Activated CD8-positive, alpha-beta T cell treated with anti-CD3 and anti-CD28 coated beads, Interleukin-2, amount 10 ng/mL, durations not matched to agents 7 days and 5 days (primary cell): ENCODE results near the gene THYN1. TPM values are rescaled to one million over a fixed set of nuclear protein-coding genes. Genes with fewer than 3 reads are reported as not detected.

ENCODE experiments used
- ATAC-seq: fragments of 150-1000 bp; cut with Tn5 transposase; one replicate; pipeline ENCODE4 v1.10.0; 2021; ENCODE audit warnings: moderate library complexity
- CTCF ChIA-PET: fragments of 350-600 bp; sonication (Branson Sonifier 250); formaldehyde crosslinking; loops from one replicate; lab custom pipeline; 2021; ENCODE audit warnings: antibody characterized with exemption; lab: Charles Lee
- POLR2A ChIA-PET: fragments of 350-600 bp; sonication (Branson Sonifier 250); formaldehyde crosslinking; loops from one replicate; lab custom pipeline; 2021; ENCODE audit warnings: antibody characterized with exemption; lab: Charles Lee
- DNase-seq: peaks from one replicate; pipeline ENCODE4 v3.0.0-alpha.2; 2020
- H3K27ac Mint-ChIP-seq: one replicate; pipeline ENCODE4 v1.8.0; 2021; ENCODE audit warnings: mild to moderate bottlenecking, mixed read lengths
- H3K27me3 Mint-ChIP-seq: one replicate; pipeline ENCODE4 v1.8.0; 2021; ENCODE audit warnings: low read depth, mixed read lengths
- H3K36me3 Mint-ChIP-seq: one replicate; pipeline ENCODE4 v1.8.0; 2021; ENCODE audit warnings: low read depth, mixed read lengths
- H3K4me1 Mint-ChIP-seq: one replicate; pipeline ENCODE4 v1.8.0; 2021; ENCODE audit warnings: low read depth, mixed read lengths
- H3K4me3 Mint-ChIP-seq: one replicate; pipeline ENCODE4 v1.8.0; 2021; ENCODE audit warnings: mild to moderate bottlenecking, mixed read lengths
- H3K9me3 Mint-ChIP-seq: one replicate; pipeline ENCODE4 v1.8.0; 2022; ENCODE audit warnings: mixed read lengths; ENCODE audit not compliant: insufficient read depth
- total RNA-seq, 2 experiments: library from RNA; stranded (reverse); gene quantifications; one replicate each; pipeline ENCODE4 v1.2.3, GENCODE V29; 2021

THYN1 gene
- total RNA-seq, 2 experiments from 2014 or later: 53.7 to 56.1 TPM

DNA sequence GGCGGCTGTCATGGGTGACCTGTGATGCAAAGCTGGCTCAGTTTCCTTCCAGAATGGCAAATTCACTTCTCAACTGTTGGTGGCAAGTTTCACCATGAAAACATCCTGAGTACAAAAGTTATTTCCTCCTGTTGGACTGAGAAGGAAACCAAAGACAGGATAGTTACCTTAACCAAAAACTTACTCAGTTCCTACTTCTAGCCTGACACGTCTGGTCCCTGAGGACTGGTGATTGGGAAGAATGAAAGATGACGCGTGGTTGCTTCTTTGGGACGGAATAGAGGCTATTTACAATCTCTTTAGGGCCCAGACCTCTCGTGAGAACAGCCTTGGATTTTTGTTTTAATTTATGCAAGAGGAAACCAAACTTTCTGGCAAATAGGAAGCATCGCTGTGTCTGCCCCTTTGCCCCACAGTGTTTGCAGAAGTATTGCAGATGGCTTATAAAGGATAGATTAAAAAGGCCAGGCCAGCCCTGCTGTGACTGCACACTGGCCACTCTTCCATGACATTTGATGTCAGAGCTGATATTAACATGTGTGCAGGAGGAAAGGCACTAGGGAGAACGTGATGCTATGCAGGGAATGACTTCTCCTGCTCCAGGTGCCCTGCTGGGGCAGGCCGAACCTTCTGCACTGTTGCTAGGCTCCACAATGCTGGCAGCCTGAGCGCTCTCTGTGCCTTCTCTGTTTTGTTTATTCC, 21.0 kb downstream of the THYN1 start:
- ChIA-PET CTCF (interaction anchor here (4.5 kb wide), 1 partner anchor 12 kb away, joined by 18 read pairs; no protein-coding TSS in a partner anchor), POLR2A (interaction anchor here (4.1 kb wide), 1 partner anchor 8 kb away, joined by 14 read pairs; the partner anchor contains the start of genes NCAPD3 and VPS26B)
- peaks cover 47% of the 10 kb centered on the region for H3K36me3 Mint-ChIP-seq
- peaks cover 60% of the 10 kb centered on the region for H3K4me1 Mint-ChIP-seq
- H3K27me3 Mint-ChIP-seq: no peaks in the 10 kb centered on the region
- peak overlapping the region; percentile 8 for H3K27ac Mint-ChIP-seq
- DNase-seq: no peak
- no peak for ATAC-seq
- no peaks in the 10 kb centered on the region for H3K9me3 Mint-ChIP-seq
- no peak overlapping the region for H3K4me3 Mint-ChIP-seq

DNA sequence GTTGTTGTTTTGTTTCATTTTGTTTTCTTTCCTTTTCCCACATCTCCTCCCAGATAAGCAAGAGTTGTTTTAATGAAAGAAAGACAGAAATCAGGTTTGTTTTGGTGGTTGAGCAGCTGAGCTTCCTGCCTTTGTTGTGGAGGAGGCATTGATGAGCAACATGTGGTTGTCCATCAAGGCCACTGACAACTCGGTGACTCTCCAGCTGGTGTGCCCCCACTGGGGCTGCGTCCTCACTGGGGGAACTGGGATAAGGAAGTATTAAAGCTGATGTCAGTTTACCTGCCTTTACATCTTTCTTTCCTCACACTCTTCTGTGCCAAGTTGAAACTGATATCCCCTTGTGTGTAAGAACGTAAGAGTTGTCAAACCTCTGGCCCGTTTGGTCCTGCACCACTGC, 22.8 kb downstream of the THYN1 start:
- Mint-ChIP-seq H3K27me3 (no peaks in the 10 kb centered on the region), H3K9me3 (no peaks in the 10 kb centered on the region), H3K4me1 (peaks cover 77% of the 10 kb centered on the region), H3K4me3 (no peak overlapping the region), H3K27ac (no peak overlapping the region), H3K36me3 (peaks cover 39% of the 10 kb centered on the region)
- CTCF ChIA-PET: interaction anchor here (1.0 to 4.5 kb wide), 3 partner anchors 14 to 46 kb away, joined by 4 to 18 read pairs (median 7); partner anchors contain the start of gene GLB1L3
- POLR2A ChIA-PET: no interaction called here
- ATAC-seq: no peak
- no peak for DNase-seq

DNA sequence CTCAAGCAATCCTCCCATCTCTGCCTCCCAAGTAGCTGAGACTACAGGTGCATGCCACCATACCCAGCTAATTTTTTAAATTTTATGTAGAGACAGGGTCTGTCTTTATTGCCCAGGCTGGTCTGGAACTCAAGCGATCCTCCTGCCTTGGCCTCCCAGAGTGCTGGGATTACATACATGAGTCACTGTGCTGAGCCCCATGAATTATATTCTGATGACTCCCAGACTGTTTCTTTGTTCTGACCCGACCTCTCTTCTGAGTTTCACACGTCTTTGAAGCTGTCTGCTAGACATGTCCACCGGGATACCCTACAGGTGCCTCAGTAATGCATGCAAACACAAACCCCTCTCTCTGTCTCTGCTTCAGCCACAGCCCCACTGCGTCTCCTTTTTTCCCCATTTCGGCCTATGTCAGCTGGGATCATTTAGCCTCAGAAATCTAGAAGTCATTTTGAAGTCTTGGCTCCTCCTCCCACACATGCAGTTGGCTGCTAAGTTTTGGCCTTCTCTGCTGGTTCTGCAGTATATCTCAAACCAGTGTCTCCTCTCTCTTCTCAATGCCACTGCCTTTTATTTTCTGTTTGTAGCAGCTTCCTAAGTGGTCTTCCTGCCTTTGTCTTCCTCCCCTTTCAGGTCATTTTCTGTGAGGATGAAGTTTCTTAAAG, 23.9 kb downstream of the THYN1 start:
- DNase-seq: no peak
- H3K27ac Mint-ChIP-seq: peak overlapping the region; percentile 32
- POLR2A ChIA-PET: interaction anchor here (1.0 kb wide), 1 partner anchor 35 kb away, joined by 3 read pairs; no protein-coding TSS in a partner anchor
- H3K4me3 Mint-ChIP-seq: peak overlapping the region; percentile 12
- CTCF ChIA-PET: interaction anchor here (0.6 to 4.5 kb wide), 9 partner anchors 12 to 47 kb away, joined by 3 to 18 read pairs (median 4); partner anchors contain the start of gene GLB1L3
- H3K4me1 Mint-ChIP-seq: peaks cover 77% of the 10 kb centered on the region
- no peaks in the 10 kb centered on the region for H3K9me3 Mint-ChIP-seq
- peaks cover 35% of the 10 kb centered on the region for H3K36me3 Mint-ChIP-seq
- ATAC-seq: no peak
- no peaks in the 10 kb centered on the region for H3K27me3 Mint-ChIP-seq

DNA sequence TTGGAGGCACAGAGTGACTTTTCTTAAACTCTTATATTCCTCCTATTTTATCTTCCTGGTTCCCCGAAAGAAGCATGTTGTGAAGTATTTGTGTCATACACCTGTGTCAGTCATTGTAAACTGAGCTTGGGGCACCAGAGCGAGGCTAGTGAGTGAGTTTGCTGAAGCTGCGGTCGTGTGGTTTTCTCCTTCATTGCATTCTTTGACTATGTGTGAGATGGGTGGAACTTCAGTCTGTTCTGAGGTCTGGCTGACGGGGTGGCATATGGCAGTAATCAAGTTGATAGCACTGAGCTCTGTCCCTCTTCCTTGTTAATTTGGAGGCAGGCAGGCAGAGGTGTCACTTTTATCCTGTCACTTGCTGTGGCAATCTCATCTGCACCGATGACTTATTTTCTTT, 24.5 kb downstream of the THYN1 start:
- peak; percentile 71 for DNase-seq
- Mint-ChIP-seq H3K27ac (peak overlapping the region; percentile 39), H3K9me3 (no peaks in the 10 kb centered on the region), H3K4me3 (no peak overlapping the region), H3K4me1 (peaks cover 77% of the 10 kb centered on the region), H3K36me3 (peaks cover 40% of the 10 kb centered on the region), H3K27me3 (no peaks in the 10 kb centered on the region)
- ChIA-PET CTCF (interaction anchor here (0.6 to 4.5 kb wide), 9 partner anchors 12 to 48 kb away, joined by 3 to 18 read pairs (median 4); partner anchors contain the start of gene GLB1L3), POLR2A (interaction anchor here (1.0 kb wide), 1 partner anchor 34 kb away, joined by 3 read pairs; no protein-coding TSS in a partner anchor)
- no peak for ATAC-seq

DNA sequence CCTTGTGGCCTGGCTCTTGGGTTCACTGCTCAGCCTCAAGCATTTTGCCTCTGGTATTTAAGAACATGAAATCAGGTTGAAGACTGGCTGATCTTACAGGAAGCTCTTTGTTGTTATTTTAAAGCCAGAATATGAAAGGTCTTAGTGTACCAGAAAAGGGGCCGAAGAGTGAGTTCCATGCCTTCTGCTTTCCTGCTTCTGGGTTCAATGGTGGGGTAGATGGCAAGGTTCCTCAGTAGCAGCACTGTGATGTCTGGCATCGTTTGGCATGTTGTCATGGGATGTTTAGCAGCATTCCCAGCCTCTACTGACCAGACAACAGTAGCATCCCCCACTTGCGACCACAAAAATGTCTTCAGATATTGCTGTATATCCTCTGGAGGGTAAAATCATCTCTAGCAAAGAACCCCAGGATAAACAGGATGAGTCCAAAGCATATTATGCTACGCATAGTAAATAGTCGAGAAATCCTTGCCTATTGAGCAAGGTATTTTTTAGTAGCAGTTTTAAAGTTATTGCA, 26.3 kb downstream of the THYN1 start:
- peaks cover 50% of the 10 kb centered on the region for H3K36me3 Mint-ChIP-seq
- peak overlapping the region; percentile 93 for H3K4me3 Mint-ChIP-seq
- peaks cover 77% of the 10 kb centered on the region for H3K4me1 Mint-ChIP-seq
- no peaks in the 10 kb centered on the region for H3K27me3 Mint-ChIP-seq
- ChIA-PET POLR2A (interaction anchor here (4.7 kb wide), 1 partner anchor 27 kb away, joined by 50 read pairs; the partner anchor contains the start of genes ACAD8 and THYN1), CTCF (interaction anchor here (1.0 to 2.9 kb wide), 6 partner anchors 11 to 280 kb away, joined by 3 to 25 read pairs (median 3); no protein-coding TSS in a partner anchor)
- H3K9me3 Mint-ChIP-seq: no peaks in the 10 kb centered on the region
- ATAC-seq (no peak), DNase-seq (no peak)
- H3K27ac Mint-ChIP-seq: no peak overlapping the region

DNA sequence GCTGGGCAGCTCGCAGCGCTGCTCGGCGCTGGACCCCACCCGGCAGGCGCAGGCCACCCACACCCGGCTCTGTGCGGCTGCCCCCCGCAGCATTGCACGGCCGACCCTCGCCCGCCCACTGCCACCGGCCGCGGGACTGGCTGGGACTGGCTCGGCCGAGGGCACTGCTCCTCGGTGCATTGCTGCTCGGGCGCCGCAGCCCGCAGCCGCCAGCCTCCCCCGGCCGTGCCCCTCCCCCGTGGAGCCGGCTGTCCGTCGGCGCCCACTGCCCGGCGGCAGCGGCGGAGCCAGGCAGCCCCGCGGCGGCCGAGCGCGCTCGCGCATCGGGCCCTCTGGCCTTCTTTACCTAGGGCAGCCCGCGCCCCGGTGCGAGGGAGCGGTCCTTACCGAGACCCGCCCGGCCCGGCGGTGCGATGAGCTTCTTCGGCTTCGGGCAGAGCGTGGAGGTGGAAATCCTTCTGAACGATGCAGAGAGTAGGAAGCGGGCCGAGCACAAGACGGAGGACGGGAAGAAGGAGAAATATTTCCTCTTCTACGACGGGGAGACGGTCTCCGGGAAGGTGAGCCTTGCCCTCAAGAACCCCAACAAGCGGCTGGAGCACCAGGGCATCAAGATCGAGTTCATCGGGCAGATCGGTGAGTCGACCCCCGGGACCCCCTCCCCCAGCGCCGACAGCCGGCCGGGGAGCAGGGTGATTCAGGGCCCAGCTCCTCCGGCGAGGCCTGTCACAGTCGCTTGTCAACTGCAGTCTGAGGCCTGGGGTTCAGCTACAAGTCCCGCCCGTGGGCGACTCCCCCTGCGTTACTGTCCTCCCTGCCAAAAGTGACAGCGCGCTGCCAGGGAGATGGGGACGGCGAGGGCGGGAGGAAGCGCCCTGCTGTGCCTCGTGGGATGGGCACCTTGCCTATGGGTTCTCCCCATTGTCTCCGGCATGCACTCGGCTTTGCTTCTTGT, 28.2 kb downstream of the THYN1 start:
- Mint-ChIP-seq H3K27me3 (no peaks in the 10 kb centered on the region), H3K27ac (peak overlapping the region; percentile 92), H3K36me3 (peaks cover 52% of the 10 kb centered on the region), H3K4me1 (peaks cover 76% of the 10 kb centered on the region), H3K4me3 (peak overlapping the region; percentile 97), H3K9me3 (no peaks in the 10 kb centered on the region)
- ChIA-PET CTCF (interaction anchor here (0.9 to 3.0 kb wide), 11 partner anchors 9 to 297 kb away, joined by 3 to 25 read pairs (median 5); partner anchors contain the start of gene GLB1L3), POLR2A (interaction anchor here (0.6 to 4.7 kb wide), 26 partner anchors 9 to 1503 kb away, joined by 3 to 50 read pairs (median 4); partner anchors contain the start of genes ACAD8, GLB1L3, JAM3 and THYN1)
- ATAC-seq: peak; percentile 37
- peak; percentile 78 for DNase-seq

DNA sequence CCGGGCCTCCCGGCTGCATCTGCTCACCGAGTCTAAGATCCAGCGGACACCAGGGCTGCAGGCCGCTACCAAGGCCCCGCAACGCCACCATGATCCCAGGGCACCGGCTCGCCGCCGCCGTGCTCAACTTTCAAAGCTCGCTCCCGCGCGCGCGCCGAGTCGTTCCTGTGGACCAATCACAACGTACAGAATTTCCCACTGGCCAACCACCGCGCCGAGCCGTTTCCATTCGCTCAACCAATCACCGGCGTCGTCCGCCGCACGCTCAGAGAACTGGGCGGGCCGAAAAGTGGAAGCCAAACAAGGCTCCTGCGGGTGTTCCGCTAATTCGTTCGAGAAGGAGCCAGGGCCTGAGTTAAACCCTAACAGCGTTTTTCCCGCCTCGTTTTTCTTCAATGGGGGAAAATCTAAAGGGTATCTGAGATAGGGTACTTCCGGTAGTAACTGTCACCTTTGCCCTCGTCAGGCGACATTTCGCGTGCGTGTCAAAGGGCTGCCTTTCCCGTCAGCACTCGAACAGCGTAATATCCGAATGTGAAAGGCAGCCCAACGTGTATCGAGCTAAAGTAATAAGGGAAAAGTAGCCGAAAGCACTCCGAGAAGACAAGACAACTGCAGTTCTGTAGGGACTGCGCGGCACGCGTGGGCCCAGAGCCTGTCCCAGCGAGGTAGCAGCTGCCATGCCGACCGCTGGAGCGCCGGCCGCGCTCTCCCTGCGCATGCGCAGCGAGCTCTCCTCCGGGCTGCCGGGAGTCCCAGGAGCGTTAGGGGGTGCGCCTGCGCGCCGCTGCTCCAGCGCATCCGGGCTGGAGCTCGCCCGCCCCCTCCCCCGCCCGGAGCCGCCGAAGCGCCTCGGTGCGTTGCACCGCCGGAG, 29.1 kb downstream of the THYN1 start, which contains the start of the genes NCAPD3 and VPS26B:
Gene NCAPD3, minus strand, starts transcription at position 132 of the 874 bp plus-strand sequence. Its CDS starts 41 bp downstream, at position 91.
Gene VPS26B, plus strand, starts transcription at position 836 of the 874 bp plus-strand sequence. CDS start 452 bp downstream, outside the sequence.
- peak; percentile 98 for DNase-seq
- peaks cover 70% of the 10 kb centered on the region for H3K4me1 Mint-ChIP-seq
- ChIA-PET POLR2A (interaction anchor here (0.6 to 4.7 kb wide), 23 partner anchors 10 to 1502 kb away, joined by 3 to 50 read pairs (median 4); partner anchors contain the start of genes ACAD8, GLB1L3, JAM3 and THYN1), CTCF (interaction anchor here (0.7 to 3.0 kb wide), 12 partner anchors 10 to 296 kb away, joined by 3 to 25 read pairs (median 4); partner anchors contain the start of gene GLB1L3)
- H3K36me3 Mint-ChIP-seq: peaks cover 47% of the 10 kb centered on the region
- peak; percentile 84 for ATAC-seq
- H3K27ac Mint-ChIP-seq: peak within 1 kb of the TSS; percentile 97
- peak within 1 kb of the TSS; percentile 97 for H3K4me3 Mint-ChIP-seq
- no peaks in the 10 kb centered on the region for H3K27me3 Mint-ChIP-seq
- no peaks in the 10 kb centered on the region for H3K9me3 Mint-ChIP-seq

DNA sequence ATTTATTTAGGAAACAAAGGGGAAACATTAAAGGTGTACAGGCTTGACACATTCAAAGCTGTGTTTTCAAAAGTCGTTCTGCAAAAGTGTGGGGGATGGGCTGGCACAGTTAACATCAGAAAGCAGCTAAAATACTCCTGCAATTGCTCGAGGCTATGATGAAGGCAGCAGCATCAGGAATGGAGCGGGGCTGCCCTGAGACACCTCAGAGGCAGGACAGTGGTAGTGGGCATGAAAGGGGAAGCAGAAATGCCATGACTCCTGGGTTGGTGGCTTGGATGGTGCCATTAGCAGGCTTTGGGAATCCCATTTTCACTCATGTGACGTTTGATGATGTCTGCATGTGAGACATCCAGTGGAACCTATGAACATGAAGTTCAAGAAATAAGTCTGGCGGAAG, 30.0 kb downstream of the THYN1 start:
- peaks cover 51% of the 10 kb centered on the region for H3K36me3 Mint-ChIP-seq
- DNase-seq: peak; percentile 40
- no peak for ATAC-seq
- H3K27ac Mint-ChIP-seq: peak overlapping the region; percentile 94
- peaks cover 70% of the 10 kb centered on the region for H3K4me1 Mint-ChIP-seq
- no peaks in the 10 kb centered on the region for H3K9me3 Mint-ChIP-seq
- CTCF ChIA-PET: interaction anchor here (1.3 to 3.0 kb wide), 5 partner anchors 10 to 38 kb away, joined by 4 to 17 read pairs (median 8); no protein-coding TSS in a partner anchor
- POLR2A ChIA-PET: interaction anchor here (1.3 to 4.7 kb wide), 7 partner anchors 11 to 189 kb away, joined by 3 to 50 read pairs (median 12); partner anchors contain the start of genes ACAD8, GLB1L3 and THYN1
- no peaks in the 10 kb centered on the region for H3K27me3 Mint-ChIP-seq
- peak overlapping the region; percentile 97 for H3K4me3 Mint-ChIP-seq

DNA sequence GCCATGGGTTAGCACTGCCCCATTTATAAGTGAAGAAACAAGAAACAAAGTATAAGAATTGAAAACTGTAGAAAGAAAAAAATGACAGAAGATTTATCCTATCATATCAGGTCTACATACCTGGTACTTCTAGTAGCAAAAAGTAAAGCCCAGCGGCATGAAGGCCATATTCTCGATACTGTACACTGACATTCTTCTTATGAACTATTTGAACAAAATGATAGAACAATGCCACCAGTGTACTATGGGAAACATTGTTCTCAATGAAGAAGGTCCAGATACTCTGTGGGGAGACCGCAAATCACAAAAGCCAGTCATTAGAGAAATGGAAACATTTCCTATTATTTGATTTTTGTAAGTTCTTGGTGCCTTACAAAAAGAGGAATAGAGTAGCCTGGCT, 36.3 kb downstream of the THYN1 start:
- DNase-seq (no peak), ATAC-seq (no peak)
- POLR2A ChIA-PET: no interaction called here
- no peaks in the 10 kb centered on the region for H3K9me3 Mint-ChIP-seq
- no peak overlapping the region for H3K4me3 Mint-ChIP-seq
- peaks cover 54% of the 10 kb centered on the region for H3K4me1 Mint-ChIP-seq
- H3K27me3 Mint-ChIP-seq: no peaks in the 10 kb centered on the region
- CTCF ChIA-PET: no interaction called here
- H3K36me3 Mint-ChIP-seq: peaks cover 67% of the 10 kb centered on the region
- H3K27ac Mint-ChIP-seq: no peak overlapping the region
